HG02610 (cell line): ENCODE data around the gene CSKMT.
"Not testable (repeated sequence)": the region's sequence is repeated elsewhere in the genome, so short reads cannot be mapped to it uniquely, and the experiment has no call there.

Experiments used
- ATAC-seq: cut with Tn5 transposase; IDR thresholded peaks from one replicate; pipeline ENCODE4 v1.9.1; 2021; ENCODE audit warnings: mild to moderate bottlenecking, moderate library complexity; ENCODE audit not compliant: unreplicated experiment

Gene CSKMT

GRCh38 chr11:62665075-62665598 is at the start of gene CSKMT, which contains the start of gene C11orf98:
Gene CSKMT, plus strand, starts transcription at chr11:62665312. Its CDS starts 568 bp downstream, at chr11:62665880.
Gene C11orf98, minus strand, starts transcription at chr11:62665210. Its CDS starts 41 bp downstream, at chr11:62665169.
- ATAC-seq, result peak; percentile 82

DNA sequence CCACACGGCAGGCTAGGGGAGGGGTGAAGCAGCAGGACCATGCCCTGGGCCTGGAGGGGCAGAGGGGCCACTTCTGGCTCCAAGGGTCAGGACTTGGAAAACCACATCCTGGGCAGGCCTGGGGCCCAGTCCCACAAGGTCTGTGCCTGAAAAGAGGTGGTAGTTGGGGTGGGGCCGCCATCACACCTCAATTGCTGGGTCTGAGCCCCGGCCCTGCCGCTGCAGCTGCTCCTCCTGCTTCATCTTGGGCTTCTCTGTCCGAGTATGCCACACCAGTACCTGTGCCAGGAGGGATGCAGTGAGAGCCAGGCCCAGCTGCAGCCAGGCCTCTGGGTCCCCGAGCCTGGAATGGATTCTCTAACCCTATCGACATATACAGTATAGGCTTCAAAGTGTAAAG is 49.6 kb upstream of the CSKMT start:
- no peak for ATAC-seq

- ATAC-seq, result not testable (repeated sequence)
These were observed 48.2 kb upstream of the CSKMT start for GRCh38 chr11:62616957-62617356.

- no peak for ATAC-seq
These were observed 44.0 kb upstream of the CSKMT start for GRCh38 chr11:62621027-62621566.

GRCh38 chr11:62621567-62622470 is 43.3 kb upstream of the CSKMT start, which contains the start of gene B3GAT3:
Gene B3GAT3, minus strand, starts transcription at chr11:62621986. Its CDS starts 39 bp downstream, at chr11:62621947.
- ATAC-seq, result peak; percentile 93

DNA sequence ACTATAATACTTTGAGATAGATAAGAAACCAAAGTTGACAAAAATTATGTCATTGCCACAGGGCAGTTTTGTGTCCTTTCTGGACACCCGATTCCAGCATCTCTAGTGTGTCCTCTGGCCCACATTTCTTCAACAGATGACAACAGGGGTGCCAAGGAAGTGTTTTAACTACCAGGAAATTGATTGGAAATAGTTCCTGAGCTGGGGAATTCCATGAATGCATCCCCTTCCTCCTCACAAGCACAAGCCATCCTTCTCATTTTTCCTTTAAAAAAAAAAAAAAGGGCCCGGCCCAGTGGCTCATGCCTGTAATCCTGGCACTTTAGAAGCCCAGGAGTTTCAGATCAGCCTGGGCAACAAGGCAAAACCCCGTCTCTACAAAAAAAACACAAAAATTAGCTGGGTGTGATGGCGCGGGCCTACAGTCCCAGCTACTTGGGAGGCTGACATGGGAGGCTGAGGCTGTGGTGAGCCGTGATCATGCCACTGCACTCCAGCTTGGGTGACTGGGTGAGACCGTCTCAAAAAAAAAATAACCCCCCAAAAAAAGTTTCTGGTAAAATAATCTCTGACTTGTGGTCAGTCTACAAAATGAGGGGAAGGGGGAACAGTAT is 42.5 kb upstream of the CSKMT start:
- no peak for ATAC-seq

DNA sequence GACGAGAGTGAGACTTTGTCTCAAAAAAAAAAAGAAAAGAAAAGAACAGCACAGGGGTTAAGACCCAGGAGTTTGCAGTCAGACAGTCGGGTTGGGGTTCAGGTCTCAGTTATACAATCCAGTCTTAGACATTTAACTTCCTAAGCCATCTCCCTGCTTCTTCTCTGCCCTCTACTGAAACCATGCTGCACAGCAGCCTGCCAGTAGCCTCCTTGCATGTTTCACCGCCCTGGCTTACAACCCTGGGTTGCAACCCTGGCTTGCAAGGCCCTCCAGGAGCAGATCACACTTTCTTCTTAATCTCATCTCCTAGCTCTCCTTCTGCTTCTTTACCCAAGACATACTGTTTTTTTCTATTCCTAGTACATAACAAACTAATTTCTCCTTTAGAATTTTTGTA is 37.4 kb upstream of the CSKMT start:
- ATAC-seq, result no peak

DNA sequence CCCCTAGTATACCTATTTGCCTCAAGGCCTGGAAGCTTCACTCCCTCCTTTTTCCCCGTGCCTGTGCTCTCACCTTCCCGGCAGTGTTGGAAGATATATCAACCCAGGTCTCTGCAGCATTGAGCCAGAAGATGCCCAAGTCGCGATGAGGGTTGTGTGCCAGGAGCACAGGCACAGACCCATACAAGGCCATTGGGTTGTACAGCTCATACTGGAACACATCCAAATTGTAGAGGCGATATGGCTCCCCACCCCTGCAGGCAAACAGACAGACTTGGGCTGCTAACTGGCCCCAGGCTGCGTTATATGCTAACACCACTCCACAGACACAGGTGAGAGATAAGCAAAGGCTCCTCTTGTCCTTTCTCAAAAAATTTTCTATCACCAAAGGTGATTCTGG is 32.6 kb upstream of the CSKMT start:
- no peak for ATAC-seq

DNA sequence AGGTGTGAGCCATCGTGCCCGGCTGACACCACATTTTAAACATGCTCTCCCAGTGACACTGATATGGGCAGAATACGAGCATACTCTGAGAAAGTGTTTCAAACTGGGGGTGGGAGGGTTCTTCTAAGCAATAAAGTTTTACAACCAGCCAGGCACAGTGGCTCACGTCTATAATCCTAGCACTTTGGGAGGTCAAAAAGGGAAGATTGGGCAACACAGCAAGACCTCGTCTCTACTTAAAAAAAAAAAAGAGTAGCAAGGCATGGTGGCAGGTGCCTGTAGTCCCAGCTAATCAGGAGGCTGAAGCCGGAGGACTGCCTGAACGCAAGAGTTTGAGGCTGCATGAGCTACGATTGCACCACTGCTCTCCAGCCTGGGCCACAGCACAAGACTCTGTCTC is 20.9 kb upstream of the CSKMT start:
- no peak for ATAC-seq

DNA sequence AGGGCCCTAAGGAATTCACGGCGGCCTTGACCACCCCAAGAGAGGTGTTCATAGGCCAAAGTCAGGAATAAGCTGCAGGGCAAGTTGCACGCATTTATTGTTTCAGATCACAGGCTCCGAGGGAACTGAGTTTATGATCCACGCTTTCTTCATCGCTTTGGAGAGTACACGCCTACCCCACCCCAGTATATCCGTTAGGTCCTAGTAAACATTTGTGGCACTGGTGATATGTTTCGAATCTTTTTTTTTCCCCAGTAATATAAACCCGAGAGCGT is 19.5 kb upstream of the CSKMT start:
- no peak for ATAC-seq

DNA sequence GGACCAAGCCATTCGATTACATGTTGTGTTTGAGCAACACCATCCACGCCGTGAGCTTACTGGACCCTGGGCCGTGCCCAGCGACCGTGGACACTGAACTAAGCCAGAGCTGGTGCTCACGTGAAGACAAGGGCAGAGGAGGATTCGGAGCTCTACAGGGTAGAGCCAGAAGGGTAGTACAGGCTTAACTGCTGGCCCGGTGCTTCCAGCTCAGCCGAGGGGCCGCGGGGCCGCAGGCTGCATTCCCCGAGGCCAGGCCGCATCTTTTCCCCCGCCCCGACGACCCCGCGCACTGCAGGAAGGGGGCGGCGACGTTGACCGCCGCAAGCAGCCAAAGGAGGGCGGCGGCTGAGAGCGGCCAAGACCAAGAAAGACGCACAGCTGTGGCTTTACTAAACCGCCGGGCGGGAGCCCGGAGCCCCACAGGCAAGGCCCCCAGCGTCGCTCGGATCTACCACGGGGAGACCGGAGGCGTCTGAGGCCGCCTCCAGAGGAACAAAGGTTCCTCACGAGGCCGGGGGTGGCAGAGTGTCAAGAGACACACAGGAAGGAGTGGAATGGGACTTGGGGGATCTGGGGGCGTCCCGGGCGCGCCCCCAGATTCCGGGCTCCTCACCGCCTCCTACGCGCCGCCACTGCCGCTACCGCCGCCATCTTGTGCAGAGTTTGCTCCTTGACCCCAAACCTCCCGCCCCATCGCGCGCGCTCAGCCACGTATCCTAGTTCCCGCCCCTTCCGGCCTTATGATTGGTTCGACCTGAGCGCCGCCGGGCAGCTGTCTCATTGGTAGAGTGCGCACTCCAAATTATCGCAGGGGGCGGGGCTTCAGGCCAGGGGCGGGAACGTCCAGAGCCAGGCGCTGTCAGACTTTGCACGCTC is 18.9 kb upstream of the CSKMT start, which contains the start of gene GANAB:
TSS of gene GANAB (minus strand) at position 668 of the 879 bp plus-strand sequence. CDS start at position 654, 14 bp downstream.
- peak; percentile 91 for ATAC-seq

- ATAC-seq, result no peak
These were observed 18.1 kb upstream of the CSKMT start for GRCh38 chr11:62646825-62647608.

GRCh38 chr11:62647609-62648005 is 17.5 kb upstream of the CSKMT start:
- no peak for ATAC-seq

GRCh38 chr11:62648185-62648966 is 16.7 kb upstream of the CSKMT start:
- no peak for ATAC-seq

DNA sequence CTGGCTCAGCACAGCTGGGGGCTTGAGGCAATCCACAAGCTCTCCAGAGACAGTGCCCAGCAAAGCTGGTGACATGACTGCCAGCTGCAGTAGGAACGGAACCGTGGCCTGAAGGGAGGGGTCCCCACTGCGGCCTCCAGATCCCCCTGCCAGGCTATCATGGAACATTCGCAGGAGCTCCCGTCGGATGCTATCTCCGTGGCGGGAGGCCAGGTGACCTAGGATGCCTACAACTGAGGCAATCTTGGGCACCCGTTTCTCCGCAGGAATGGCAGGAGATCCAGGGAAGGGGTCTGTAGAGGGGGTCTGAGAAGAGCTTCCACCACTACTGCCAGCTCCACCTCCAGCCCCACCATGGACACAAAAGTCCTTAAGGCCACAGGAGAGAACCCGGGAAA is 16.1 kb upstream of the CSKMT start:
- ATAC-seq, result no peak

GRCh38 chr11:62649486-62649885 is 15.6 kb upstream of the CSKMT start:
- ATAC-seq, result no peak

GRCh38 chr11:62650283-62650682 is 14.8 kb upstream of the CSKMT start:
- not testable (repeated sequence) for ATAC-seq

DNA sequence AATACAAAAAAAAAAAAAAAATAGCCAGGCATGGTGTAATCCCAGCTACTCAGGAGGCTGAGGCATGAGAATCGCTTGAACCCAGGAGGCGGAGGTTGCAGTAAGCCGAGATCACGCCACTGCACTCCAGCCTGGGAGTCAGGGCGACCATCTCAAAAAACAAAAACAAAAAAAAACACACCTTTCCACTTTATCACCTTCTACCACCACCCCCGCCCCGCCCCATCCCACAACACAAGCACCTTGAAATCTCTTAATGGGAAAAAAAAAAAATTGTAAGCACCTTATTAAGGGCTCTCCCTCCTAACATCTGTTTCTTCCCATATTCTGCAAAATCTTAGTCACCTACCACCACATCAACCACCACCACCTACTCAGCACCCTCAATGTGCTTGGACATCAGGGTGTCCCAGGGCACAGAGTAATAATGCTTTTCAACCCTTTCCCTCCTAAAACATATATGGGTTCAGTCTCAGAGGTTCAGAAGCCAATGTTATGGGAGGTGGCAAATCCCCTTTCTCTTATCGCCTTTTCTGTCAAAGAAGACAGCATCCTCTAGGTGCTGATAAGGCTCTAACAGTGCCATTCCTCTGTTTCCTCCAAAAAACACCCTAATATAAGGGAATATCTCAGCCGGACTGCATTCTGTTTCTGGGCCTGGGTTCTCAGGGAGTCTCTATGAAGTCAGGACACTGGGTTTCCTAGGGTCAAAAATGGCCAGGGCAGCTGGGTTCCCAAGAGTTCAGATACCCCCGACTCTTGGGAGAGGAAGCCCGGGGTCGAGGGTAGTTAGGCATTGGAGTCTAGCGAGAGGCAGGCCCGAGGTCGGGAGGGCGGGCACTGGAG is 12.7 kb upstream of the CSKMT start:
- ATAC-seq, result peak; percentile 12
